Endothelial cell of umbilical vein (primary cell): ENCODE results near the gene OR2AE1. TPM values are rescaled to one million over a fixed set of nuclear protein-coding genes. Genes with fewer than 3 reads are reported as not detected.
"Not testable (repeated sequence)": the region's sequence is repeated elsewhere in the genome, so short reads cannot be mapped to it uniquely, and the experiment has no call there.

Experiments
- BruUV-seq: library from RNA; stranded (reverse); fragments of 400-500 nt; replicated peaks from 2 replicates; lab custom pipeline; 2021; lab: Mats Ljungman, UMichigan
- CTCF ChIA-PET: fragments of 300-600, 350-600 bp; sonication (Branson Sonifier 250); formaldehyde crosslinking; loops from one replicate; lab custom pipeline; 2021; ENCODE audit warnings: antibody characterized with exemption, inconsistent platforms; lab: Charles Lee
- POLR2A ChIA-PET: fragments of 300-600, 350-600 bp; sonication (Branson Sonifier 250); formaldehyde crosslinking; loops from one replicate; lab custom pipeline; 2021; ENCODE audit warnings: antibody characterized with exemption, inconsistent platforms; lab: Charles Lee
- DNase-seq: peaks from one replicate; pipeline ENCODE4 v3.0.0-alpha.2; 2011; ENCODE audit warnings: low read depth, low spot score
- FAIRE-seq: peaks from 2 replicates; lab custom pipeline; 2011; peaks lifted over from hg19 to GRCh38; lab: Jason Lieb, UNC
- H2AFZ ChIP-seq: 2 replicates; pipeline ENCODE4 v1.6.0; 2012; ENCODE audit warnings: low read depth, low read length, control low read depth, inconsistent platforms
- H3K27ac ChIP-seq: 2 replicates; pipeline ENCODE4 v1.5.1; 2011; ENCODE audit warnings: low read depth, mild to moderate bottlenecking, control low read depth, low read length, moderate library complexity; ENCODE audit not compliant: insufficient read depth
- H3K27me3 ChIP-seq, 2 experiments: 2 replicates each; pipeline versions ENCODE4 v1.6.0 to v1.6.1; 2011; ENCODE audit warnings: low read length in 2 of 2, mixed read lengths in 1 of 2; ENCODE audit not compliant: control insufficient read depth in 2 of 2, insufficient read depth in 2 of 2
- H3K36me3 ChIP-seq, 2 experiments: 2 replicates in 1 of 2; 3 replicates in 1 of 2; pipeline ENCODE4 v1.5.1; 2011; ENCODE audit warnings: low read length in 2 of 2, mild to moderate bottlenecking in 1 of 2, moderate library complexity in 1 of 2; ENCODE audit not compliant: control insufficient read depth in 2 of 2, insufficient read depth in 2 of 2; ENCODE audit errors: extremely low read depth in 1 of 2
- H3K4me1 ChIP-seq: 3 replicates; pipeline ENCODE4 v1.5.1; 2011; ENCODE audit warnings: mild to moderate bottlenecking, low read length; ENCODE audit not compliant: control insufficient read depth, insufficient read depth; ENCODE audit errors: extremely low read depth
- H3K4me2 ChIP-seq: 2 replicates; pipeline ENCODE4 v1.6.1; 2011; ENCODE audit warnings: low read length, control low read depth, mixed read lengths; ENCODE audit not compliant: insufficient read depth
- H3K4me3 ChIP-seq, 3 experiments: fragments of 200-600 bp in 1 of 3; sonication (generic), shearing (Covaris generic) in 1 of 3; replicated peaks in 1 of 3; 2 replicates each; pipeline ENCODE4 v1.5.1; 2011 to 2016; ENCODE audit warnings: control low read depth in 3 of 3, low read length in 3 of 3, mild to moderate bottlenecking in 2 of 3, inconsistent platforms in 1 of 3, low read depth in 1 of 3, moderate library complexity in 1 of 3; ENCODE audit not compliant: insufficient read depth in 1 of 3
- H3K79me2 ChIP-seq: 2 replicates; pipeline ENCODE4 v1.6.0; 2012; ENCODE audit warnings: low read length, inconsistent platforms; ENCODE audit not compliant: control insufficient read depth, insufficient read depth
- H3K9ac ChIP-seq: replicated peaks from 2 replicates; pipeline ENCODE3; 2011; ENCODE audit warnings: low read length, control low read depth; ENCODE audit not compliant: insufficient read depth; ENCODE audit errors: extremely low read depth
- H3K9me1 ChIP-seq: replicated peaks from 3 replicates; pipeline ENCODE4 v1.6.0; 2011; ENCODE audit warnings: mild to moderate bottlenecking, low read length; ENCODE audit not compliant: control insufficient read depth, insufficient read depth; ENCODE audit errors: extremely low read depth
- H3K9me3 ChIP-seq: replicated peaks from 2 replicates; pipeline ENCODE4 v1.5.1; 2012; ENCODE audit warnings: low read length, inconsistent platforms; ENCODE audit not compliant: control insufficient read depth, insufficient read depth
- H4K20me1 ChIP-seq: replicated peaks from 2 replicates; pipeline ENCODE3; 2011; ENCODE audit warnings: mild to moderate bottlenecking, low read length; ENCODE audit not compliant: control insufficient read depth, insufficient read depth; ENCODE audit errors: extremely low read depth
- CTCF ChIP-seq, 2 donors: IDR thresholded peaks; 1 replicate in 1 of 2; 2 replicates in 1 of 2; pipeline ENCODE4 v1.5.1; 2011; ENCODE audit warnings: low read length in 2 of 2, mild to moderate bottlenecking in 2 of 2, moderate library complexity in 2 of 2, control low read depth in 1 of 2, inconsistent platforms in 1 of 2, low read depth in 1 of 2; ENCODE audit not compliant: insufficient read depth in 1 of 2; ENCODE audit errors: extremely low read depth in 1 of 2
- GATA2 ChIP-seq: IDR thresholded peaks from 2 replicates; pipeline ENCODE4 v1.7.0; 2011; ENCODE audit warnings: low read depth, mild to moderate bottlenecking, moderate library complexity, mixed read lengths, low read length; ENCODE audit not compliant: insufficient read length, insufficient read depth
- dilution Hi-C: fragments of 300-500 bp; cut with MboI; formaldehyde crosslinking; loops from one replicate; pipeline ENCODE4 v1.15.0; 2019; ENCODE audit warnings: low sequenced_read_pairs; ENCODE audit not compliant: extremely low pct_ligation_motif_present
- intact Hi-C: fragments of 100-400 bp; cut with micrococcal nuclease; formaldehyde crosslinking; loops from one replicate; pipeline ENCODE4 v1.10.0; 2022
- polyA plus RNA-seq, 4 experiments: library from polyadenylated mRNA; depleted of rRNA in 3 of 4; stranded (reverse) in 3 of 4; unstranded in 1 of 4; fragments of >200 nt; gene quantifications; 2 replicates each; pipeline versions ENCODE4 v1.2.1 to v1.2.3, GENCODE V29; 2011 to 2012; ENCODE audit warnings: missing spikeins in 1 of 4
- total RNA-seq: library from RNA; stranded (reverse); gene quantifications from 2 replicates; pipeline ENCODE4 v1.2.3, GENCODE V29; 2021

OR2AE1 gene
- total and polyA plus RNA-seq, 2 donors (not counting 3 experiments of a cell fraction or from before 2014, with no cell fraction given), result 0.18 TPM; not detected in 1

- no peak overlapping the region for H3K9ac ChIP-seq
- POLR2A ChIA-PET, result no interaction called here
- CTCF ChIA-PET, result no interaction called here
- no peak overlapping the region for H2AFZ ChIP-seq
- dilution Hi-C loops (no loop called here), intact Hi-C loops (no loop called here)
- TF ChIP-seq GATA2 (no peak), CTCF (IDR thresholded peaks at IDR 0.05; ENCODE audit: extremely low read depth in 1 of 2, insufficient read depth in 1 of 2, low read depth in 1 of 2, low read length in 2 of 2) (no peak)
- H3K27ac ChIP-seq, result no peak overlapping the region
- FAIRE-seq (no peak), DNase-seq (no peak)
- H3K27me3 ChIP-seq, result peaks cover 8 to 13% of the 10 kb centered on the region in 2 experiments
- no TSS peak for BruUV-seq
- no peaks in the 10 kb centered on the region for H3K79me2 ChIP-seq
- H3K9me3 ChIP-seq, result no peaks in the 10 kb centered on the region
- no peaks in the 10 kb centered on the region for H3K9me1 ChIP-seq
- H4K20me1 ChIP-seq, result no peaks in the 10 kb centered on the region
- H3K4me1 ChIP-seq, result no peaks in the 10 kb centered on the region
- no peaks in the 10 kb centered on the region for H3K36me3 ChIP-seq
- H3K4me2 ChIP-seq, result no peak overlapping the region
- H3K4me3 ChIP-seq, result no peak overlapping the region
These were observed 8.6 kb downstream of the OR2AE1 start for GRCh38 chr7:99868246-99868645.

- CTCF ChIA-PET, H3K4me2 ChIP-seq, H3K9me1 ChIP-seq, H2AFZ ChIP-seq, H3K27ac ChIP-seq, POLR2A ChIA-PET, H3K79me2 ChIP-seq, H3K9me3 ChIP-seq, dilution Hi-C loops, intact Hi-C loops, DNase-seq, BruUV-seq, H3K4me1 ChIP-seq, H3K9ac ChIP-seq, H4K20me1 ChIP-seq, FAIRE-seq, H3K4me3 ChIP-seq, H3K36me3 ChIP-seq: not testable (repeated sequence)
- peaks cover 8 to 17% of the 10 kb centered on the region in 2 experiments for H3K27me3 ChIP-seq
These were observed 9.4 kb downstream of the OR2AE1 start for GRCh38 chr7:99867477-99867876.
